ENCODE results near the gene PLIN3. TPM values are rescaled to one million over a fixed set of nuclear protein-coding genes. Genes with fewer than 3 reads are reported as not detected.

Gene PLIN3
- total RNA-seq, 2 experiments from 2014 or later, result 81.3 to 115 TPM

- Histone ChIP-seq H3K79me2 (ENCODE audit: insufficient read depth, low read depth, low read length) (peaks cover 42% of the 10 kb centered on the region), H3K4me2 (ENCODE audit: low read length) (peak overlapping the region; percentile 92)
- DNase-seq (ENCODE audit: low spot score), result peak; percentile 63
Observed at GRCh38 chr19:4866595-4867424, 657 bp downstream of the PLIN3 start.

GRCh38 chr19:4861147-4861546, 6.3 kb downstream of the PLIN3 start:
- DNase-seq (ENCODE audit: low spot score), result no peak
- ChIA-PET POLR2A (no interaction called here), CTCF (ENCODE audit: unreplicated experiment) (no interaction called here)
- BruUV-seq (replicated peaks), result no TSS peak
- H2AFZ ChIP-seq (ENCODE audit: low read length), result no peak overlapping the region
- H4K20me1 ChIP-seq (ENCODE audit: insufficient read depth, low read length), result no peaks in the 10 kb centered on the region
- H3K4me3 ChIP-seq (ENCODE audit: low read depth, low read length, poor library complexity, severe bottlenecking), result no peak overlapping the region
- peaks cover 37% of the 10 kb centered on the region for H3K4me1 ChIP-seq (ENCODE audit: insufficient read depth, low read length, poor library complexity, severe bottlenecking)
- H3K79me2 ChIP-seq (ENCODE audit: insufficient read depth, low read depth, low read length), result peaks cover 30% of the 10 kb centered on the region
- H3K9me3 ChIP-seq (ENCODE audit: low read length), result no peaks in the 10 kb centered on the region
- H3K36me3 ChIP-seq (ENCODE audit: insufficient read depth, low read length), result peaks cover 64% of the 10 kb centered on the region
- no peaks in the 10 kb centered on the region for H3K9me2 ChIP-seq (ENCODE audit: insufficient read depth, low read length)
- H3K27ac ChIP-seq (ENCODE audit: low read depth, low read length, poor library complexity, severe bottlenecking), result no peak overlapping the region
- intact Hi-C loops (cut with micrococcal nuclease; ENCODE audit: unreplicated experiment), result loop anchor here (10.0 kb wide), 1 partner anchor 104 kb away; the partner anchor contains the start of gene KDM4B
- no peak overlapping the region for H3K4me2 ChIP-seq (ENCODE audit: low read length)
- no peak for TF ChIP-seq EZH2phosphoT487 (IDR thresholded peaks at IDR 0.05; ENCODE audit: borderline replicate concordance, low read depth, low read length)
- no peak for TF ChIP-seq CTCF (conservative IDR thresholded peaks at IDR 0.05; ENCODE audit: low read length)

More at GRCh38 chr19:4866595-4867424, 657 bp downstream of the PLIN3 start:
- Histone ChIP-seq H3K27ac (ENCODE audit: low read depth, low read length, poor library complexity, severe bottlenecking) (peak overlapping the region; percentile 63), H2AFZ (ENCODE audit: low read length) (peak overlapping the region; percentile 12; the same call in 1 of the 2 replicates), H3K4me1 (ENCODE audit: insufficient read depth, low read length, poor library complexity, severe bottlenecking) (peaks cover 54% of the 10 kb centered on the region), H3K36me3 (ENCODE audit: insufficient read depth, low read length) (peaks cover 17% of the 10 kb centered on the region), H3K9me2 (ENCODE audit: insufficient read depth, low read length) (no peaks in the 10 kb centered on the region), H3K4me3 (ENCODE audit: low read depth, low read length, poor library complexity, severe bottlenecking) (peak overlapping the region; percentile 78), H4K20me1 (ENCODE audit: insufficient read depth, low read length) (no peaks in the 10 kb centered on the region), H3K9me3 (ENCODE audit: low read length) (no peaks in the 10 kb centered on the region)
- POLR2A ChIA-PET, result interaction anchor here (0.6 to 1.8 kb wide), 4 partner anchors 9 to 734 kb away, joined by 3 read pairs; no protein-coding TSS in a partner anchor
- BruUV-seq (replicated peaks), result TSS peak; percentile 82
- intact Hi-C loops (cut with micrococcal nuclease; ENCODE audit: unreplicated experiment), result loop anchor here (10.0 kb wide), 1 partner anchor 98 kb away; the partner anchor contains the start of gene KDM4B
- CTCF ChIA-PET (ENCODE audit: unreplicated experiment), result no interaction called here
- TF ChIP-seq EZH2phosphoT487 (IDR thresholded peaks at IDR 0.05; ENCODE audit: borderline replicate concordance, low read depth, low read length) (no peak), CTCF (conservative IDR thresholded peaks at IDR 0.05; ENCODE audit: low read length) (no peak; the same call in 1 of the 2 replicates)
